DMS153 treated with DMSO at 0.1 percent for 48 hours (cell line): ENCODE data around the gene CD33.
"Not testable (repeated sequence)": the region's sequence is repeated elsewhere in the genome, so short reads cannot be mapped to it uniquely, and the experiment has no call there.

Experiments used
- DNase-seq: peaks from one replicate; lab custom pipeline; 2025; ENCODE audit not compliant: unreplicated experiment; lab: John Stamatoyannopoulos, UW

The CD33 gene

DNA sequence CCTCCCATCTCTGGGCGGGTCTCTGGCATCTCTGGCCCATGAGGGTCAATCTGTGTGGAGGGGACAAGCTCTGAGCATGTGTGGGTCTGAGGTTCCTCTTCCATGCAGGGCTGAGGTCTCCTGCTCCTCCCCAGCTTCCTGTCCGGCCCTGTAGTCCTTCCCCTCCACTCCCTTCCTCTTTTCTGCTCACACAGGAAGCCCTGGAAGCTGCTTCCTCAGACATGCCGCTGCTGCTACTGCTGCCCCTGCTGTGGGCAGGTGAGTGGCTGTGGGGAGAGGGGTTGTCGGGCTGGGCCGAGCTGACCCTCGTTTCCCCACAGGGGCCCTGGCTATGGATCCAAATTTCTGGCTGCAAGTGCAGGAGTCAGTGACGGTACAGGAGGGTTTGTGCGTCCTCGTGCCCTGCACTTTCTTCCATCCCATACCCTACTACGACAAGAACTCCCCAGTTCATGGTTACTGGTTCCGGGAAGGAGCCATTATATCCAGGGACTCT is at the start of gene CD33:
Gene CD33, plus strand, starts transcription at position 183 of the 496 bp plus-strand sequence. Its CDS starts 39 bp downstream, at position 222.
- not testable (repeated sequence) for DNase-seq

DNA sequence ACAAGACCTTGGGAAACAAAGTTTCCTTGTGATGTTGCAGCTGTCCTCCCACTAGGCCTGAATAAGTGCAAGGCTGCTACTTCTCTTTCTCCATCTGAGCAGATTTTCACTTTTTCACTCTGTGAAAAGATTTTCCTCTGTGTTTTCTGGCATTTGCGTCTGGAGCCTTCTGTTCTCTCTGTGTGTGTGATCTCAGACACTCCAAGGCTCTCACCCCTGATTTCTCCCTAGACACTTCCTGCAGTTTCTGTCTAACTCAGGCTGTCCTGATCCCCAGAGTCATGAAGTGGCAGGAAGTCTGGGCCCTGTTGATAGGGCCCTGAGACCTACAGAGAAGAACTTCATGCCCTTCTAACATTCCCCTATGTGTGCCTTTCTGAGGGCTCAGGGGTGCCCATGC is 45.6 kb upstream of the CD33 start:
- DNase-seq: no peak

DNA sequence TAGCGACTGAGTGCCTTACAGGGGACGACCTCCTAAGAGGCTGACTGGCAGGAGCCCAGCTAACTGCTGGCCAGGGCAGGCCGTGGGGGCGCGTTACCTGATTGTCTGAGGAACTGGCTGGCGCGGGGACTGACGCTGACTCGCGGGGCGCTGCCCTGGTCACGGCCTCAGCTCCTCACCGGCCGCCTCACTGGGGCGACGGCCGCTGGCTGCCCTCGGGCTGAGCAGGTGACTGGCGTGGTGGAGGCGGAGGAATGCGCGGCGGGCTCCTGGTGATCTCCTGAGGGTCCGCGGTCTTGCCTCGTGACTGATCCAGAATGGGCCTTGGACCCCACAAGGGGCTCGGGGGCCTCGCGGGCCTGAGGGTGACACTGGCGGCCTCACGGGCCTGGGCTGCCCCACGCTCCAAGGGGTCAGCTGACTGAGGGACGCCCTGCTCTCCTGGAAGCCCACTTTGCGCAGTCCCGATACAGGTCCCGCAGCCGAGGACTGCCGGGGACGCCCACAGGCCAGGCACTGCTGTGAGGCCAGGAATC is 43.4 kb upstream of the CD33 start:
- no peak for DNase-seq

DNA sequence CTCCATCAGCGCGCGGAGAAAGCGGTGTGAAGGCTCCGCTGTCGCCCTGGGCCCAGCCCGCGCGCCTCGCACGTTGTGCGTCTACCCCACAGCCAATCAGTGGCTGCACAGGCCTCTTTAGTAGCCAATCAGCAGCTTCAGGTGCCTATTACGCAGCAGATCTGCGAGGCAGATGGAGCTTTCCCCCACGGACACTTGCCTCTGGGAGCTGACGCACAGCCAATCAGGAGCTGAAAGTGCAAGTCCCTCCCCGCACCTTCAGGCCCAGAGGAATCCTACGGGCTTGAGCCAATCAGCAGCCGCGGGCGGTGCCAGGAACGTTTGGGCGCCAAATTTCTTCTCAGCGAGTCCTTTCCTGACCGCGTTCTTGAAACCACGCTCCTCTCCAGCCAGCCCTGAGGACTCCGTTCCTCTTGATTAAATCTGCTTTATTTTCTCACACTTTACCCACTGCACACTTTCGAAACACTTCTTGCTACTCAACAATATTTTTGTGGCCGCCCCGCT is 42.9 kb upstream of the CD33 start:
- no peak for DNase-seq

DNA sequence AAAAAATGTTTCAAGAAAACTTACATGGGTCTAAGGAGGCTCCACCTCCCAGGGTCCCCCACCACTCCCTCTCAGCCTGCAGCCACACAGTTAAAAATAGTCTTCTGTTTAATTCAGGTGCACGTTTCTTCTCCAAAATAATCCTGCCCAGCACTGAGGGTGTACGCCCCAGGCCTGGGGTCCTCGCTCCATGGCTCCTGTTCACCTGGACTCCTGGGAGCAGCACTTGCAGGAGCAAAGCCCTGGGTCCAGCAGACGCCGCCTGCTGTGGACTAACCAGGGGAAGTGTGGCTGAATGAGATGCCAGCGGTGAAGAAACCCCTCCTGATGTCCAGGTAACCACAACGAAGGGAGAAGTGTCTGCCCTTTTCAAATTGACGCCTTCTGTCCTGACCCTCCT is 41.3 kb upstream of the CD33 start:
- DNase-seq: no peak

DNA sequence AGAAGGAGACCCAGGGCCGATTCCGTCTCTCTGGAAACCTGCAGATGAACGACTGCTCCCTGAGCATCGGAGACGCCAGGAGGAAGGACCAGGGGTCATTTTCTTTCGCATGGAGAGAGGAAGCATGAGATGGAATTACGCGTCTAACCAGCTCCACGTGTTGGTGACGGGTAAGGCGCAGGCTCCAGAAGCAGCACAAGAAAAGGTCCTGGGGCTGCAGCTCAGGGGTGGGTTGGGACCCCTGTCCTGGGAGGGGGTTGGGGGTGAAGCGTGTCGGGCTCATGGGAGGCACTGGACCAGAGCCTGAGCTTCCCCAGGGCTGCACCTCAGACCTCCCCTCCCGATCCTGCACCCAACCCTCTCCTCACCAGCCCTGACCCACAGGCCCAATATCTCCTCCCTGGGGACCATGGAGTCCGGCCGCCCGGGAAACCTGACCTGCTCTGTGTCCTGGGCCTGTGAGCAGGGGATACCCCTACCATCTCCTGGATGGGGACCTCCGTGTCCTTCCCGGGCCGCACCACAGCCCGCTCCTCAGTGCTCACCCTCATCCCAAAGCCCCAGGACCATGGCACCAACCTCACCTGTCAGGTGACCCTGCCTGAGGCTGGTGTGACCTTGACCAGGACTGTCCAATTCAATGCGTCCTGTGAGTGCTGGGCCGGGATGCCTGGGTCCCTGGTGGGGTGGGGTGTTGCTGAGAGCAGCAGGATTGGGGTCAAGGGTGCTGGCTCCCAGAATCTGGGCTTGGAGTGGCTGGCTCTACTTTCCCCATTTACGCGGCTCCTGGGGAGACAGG is 39.6 kb upstream of the CD33 start:
- DNase-seq: no peak

DNA sequence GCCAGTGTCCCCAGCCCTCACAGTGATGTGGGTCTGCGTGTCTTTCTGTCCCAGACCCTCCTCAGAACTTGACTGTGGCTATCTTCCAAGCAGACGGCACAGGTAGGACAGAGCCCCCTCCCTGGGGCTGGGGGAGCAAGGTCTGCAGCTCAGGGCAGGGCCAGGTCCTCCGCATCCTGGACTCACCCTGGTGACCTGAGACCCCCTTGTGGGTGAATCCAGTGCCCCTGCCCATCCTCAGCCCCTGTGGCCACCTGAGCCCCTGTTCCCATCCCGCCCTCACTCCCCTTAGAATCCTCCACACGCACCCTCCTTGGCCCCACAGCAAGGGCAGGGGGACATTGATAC is 39.0 kb upstream of the CD33 start:
- no peak for DNase-seq

DNA sequence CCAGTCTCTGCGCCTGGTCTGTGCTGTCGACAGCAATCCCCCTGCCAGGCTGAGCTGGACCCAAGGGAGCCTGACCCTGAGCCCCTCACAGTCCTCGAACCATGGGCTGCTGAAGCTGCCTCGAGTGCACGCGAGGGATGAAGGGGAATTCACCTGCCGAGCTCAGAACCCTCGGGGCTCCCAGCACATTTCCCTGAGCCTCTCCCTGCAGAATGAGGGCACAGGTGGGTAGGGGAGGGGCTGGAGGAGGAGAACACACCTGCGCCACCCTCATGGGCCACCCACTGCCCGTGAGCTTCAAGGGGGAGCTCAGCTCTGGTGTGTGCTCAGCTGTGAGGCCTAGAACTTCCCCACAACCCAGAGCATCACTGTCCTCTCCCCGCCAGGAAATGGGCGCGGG is 38.6 kb upstream of the CD33 start:
- no peak for DNase-seq

DNA sequence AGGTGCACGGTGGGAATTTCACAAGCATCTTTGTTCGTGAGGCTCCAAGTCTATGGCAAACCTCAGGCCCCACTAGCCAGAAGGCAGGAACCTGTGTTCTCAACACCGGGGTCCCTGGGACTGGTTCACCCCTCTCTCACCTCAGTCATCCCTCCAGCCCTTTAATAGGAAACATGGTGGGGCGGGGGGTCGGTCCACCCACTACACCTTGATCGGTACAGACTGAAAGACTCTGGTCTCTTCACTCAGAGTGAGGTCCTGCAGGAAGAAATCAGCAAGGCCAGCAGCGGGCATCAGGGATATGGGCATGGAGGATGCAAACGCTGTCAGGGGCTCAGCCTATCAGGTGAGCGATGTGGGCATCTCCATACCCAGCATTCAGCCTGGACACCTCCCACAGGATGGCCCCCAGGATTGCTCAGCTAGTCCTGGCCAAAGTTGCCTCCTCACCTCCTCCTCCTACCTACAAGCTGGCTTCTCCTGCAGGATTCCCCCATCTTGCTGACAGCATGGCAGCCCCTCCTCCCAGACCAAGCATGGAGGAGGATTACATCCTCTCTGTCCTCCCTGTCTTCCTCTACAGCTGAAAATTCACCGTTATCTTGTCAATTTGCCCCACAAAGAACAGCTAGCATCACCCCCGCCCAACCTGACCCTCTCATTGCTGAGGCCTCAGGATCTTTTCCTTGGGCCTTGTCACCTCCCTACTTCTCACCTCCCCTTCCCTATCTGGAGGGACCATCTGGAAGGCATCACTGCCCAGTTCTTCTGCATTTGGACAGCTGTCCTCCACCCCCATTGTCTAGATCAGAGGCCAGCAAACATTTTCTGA is 37.3 kb upstream of the CD33 start:
- no peak for DNase-seq

DNA sequence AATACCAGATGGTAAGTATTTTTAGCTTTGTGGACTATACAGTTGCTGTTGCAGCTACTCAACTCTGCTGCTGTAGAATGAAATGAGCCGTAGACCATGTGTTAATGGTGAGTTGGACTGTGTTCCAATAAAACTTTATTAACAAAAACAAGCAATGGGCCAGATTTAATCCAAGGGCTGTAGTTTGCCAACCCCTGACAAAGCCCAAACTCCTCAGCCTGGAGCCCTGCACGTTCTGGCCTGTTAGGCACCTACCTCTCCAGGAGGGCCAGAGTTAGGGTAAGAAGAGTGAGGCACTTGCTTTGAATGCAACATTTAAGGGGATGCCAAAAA is 36.7 kb upstream of the CD33 start:
- DNase-seq: no peak

DNA sequence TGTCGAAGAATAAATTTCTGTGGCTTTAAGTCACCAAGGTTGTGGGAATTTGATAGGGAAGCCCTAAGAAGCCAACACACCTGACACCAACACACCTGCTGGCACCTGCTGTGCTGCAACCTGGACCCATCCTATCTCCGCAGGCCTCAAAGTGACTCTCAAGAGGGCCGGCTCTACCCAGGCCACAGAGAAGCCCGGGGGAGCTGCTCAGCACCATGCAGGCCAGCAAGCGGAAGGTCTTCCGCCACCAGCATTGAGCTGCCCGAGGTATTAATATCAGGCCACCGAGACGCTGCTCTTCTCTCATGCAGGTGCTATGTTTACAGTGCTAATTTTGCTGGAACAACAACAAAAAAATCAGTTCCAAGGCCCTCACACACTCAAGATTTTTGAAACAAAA is 32.2 kb upstream of the CD33 start:
- no peak for DNase-seq

DNA sequence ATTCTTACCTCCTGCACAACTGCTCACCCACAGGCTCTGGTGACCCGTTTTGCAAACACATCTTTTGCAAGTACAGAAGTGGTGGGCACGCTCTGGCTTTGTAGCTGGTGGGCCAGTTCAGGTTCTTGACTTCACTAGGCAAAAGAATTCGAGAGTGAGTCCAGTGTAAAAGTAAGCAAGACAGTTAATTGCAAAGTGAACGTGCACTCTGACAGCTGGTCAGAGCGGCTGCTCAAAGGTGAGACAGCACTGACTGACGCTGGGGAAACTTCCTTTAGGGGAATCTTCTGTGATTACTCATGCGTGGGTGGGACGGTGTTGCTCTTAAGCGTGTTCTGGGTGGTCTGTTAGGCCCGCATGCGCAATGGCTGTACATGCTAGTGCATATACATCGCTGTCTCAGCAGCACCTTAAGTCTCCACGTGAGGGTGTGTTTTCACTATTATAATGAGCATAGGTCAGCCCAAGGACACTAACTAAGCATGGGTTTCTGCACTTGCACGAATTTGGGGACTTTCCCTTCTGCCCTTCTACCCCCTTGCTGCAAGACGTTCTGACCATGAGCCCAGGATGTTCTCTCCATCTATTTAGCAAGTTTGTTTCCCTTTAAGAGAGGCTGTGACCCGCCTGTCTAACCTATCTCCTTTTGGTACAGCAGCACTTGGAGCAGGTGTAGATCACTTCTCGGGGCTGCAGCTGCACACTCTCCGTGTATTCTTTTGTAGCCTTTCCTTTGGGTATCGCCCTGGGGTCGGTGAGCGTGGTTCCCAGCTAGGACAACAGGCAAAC is 30.2 kb upstream of the CD33 start:
- no peak for DNase-seq

DNA sequence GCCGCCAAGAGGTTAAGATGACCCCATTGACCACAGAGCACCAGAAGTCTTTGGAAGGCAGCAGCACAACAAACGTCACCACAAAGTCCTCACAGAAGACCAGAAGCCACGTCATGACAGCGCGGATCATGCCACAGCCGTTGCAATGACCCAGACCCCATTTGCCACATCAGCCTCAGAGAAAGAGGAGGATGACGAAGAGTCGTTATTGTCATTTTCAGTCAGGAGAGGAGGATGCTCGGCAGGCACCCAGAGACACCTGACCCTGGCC is 29.6 kb upstream of the CD33 start:
- no peak for DNase-seq

DNA sequence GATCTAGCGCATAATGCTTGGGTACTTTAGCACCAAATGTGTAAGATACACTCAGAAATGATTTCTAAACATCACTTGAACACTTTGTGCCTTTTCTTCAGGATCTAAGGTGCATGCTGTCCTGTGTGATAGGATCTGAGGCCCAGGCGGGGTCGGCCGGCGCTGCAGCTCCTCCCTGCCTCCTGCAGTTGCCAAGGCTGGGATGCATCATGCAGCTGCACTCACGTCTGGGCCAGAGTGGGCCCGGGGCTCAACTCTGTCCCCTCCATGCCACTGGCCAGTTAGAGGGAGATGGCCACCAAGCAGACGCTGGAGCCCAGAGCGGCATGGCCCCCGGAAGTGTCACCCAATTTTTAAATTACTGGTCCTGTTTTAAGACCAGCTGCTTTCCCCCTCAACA is 29.3 kb upstream of the CD33 start:
- DNase-seq: no peak

DNA sequence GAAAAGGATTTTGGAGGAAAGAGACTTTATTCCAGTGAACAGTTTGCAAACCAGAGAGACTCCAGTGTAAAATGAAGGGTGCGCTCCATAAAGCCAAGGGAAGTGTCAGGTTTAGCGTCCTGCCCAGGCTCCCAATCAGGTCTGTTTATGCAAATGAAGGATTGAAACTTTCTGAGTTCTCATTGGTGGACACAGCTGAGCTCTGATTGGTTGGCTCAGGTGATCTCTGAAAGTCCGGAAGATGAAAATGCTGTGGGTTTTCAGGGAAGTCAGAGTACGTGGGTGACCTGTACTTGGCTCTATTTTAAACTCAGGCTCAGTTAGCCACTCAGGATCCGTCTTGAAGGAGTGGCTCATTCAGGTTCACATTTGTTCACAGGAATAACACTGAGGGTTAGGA is 28.7 kb upstream of the CD33 start:
- no peak for DNase-seq

DNA sequence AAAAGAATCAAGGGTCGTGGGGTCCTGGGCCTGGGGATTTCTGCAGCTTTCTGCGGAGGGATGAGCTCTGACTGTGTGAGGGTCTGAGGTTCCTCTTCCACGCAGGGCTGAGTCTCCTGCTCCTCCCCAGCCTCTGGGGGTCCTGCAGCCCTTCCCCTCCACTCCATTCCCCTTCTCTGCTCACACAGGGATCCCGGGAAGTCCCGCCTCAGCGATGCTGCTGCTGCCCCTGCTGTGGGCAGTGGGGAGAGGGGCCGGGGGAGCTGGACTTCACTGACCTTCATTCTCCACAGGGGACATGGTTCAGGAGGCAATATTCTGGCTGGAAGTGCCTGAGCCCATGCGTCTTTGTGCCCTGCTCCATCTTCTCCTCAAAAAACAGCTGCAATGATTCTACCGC is 26.2 kb upstream of the CD33 start:
- no peak for DNase-seq

DNA sequence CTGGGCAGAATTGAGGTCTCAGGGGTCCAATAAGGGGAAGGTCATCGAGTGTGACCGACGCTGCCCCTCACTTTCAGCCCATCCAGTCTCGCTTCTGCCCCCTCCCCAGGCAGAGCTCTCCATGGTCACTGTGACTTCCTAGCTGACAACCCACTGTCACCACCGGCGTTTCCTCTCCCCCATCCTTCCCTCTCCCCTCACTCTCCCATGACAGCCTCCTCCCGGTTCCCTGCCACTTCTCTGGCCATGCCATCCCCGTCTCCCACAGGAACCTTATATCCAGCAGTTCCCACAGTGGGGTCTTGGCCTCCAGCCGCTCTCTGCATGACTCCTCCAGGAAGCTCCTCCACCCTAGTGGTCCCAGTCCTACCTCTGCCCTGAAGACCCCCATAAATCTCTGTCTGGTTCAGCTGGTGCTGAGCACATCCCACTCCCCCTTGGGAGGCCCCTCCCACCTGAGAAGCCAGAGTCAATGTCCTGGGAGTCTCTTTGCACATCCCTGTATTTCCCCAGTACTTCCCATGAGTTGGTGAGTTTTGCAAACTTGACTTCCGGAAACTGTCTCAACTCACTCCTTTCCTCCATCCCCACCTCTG is 24.7 kb upstream of the CD33 start:
- DNase-seq: no peak

DNA sequence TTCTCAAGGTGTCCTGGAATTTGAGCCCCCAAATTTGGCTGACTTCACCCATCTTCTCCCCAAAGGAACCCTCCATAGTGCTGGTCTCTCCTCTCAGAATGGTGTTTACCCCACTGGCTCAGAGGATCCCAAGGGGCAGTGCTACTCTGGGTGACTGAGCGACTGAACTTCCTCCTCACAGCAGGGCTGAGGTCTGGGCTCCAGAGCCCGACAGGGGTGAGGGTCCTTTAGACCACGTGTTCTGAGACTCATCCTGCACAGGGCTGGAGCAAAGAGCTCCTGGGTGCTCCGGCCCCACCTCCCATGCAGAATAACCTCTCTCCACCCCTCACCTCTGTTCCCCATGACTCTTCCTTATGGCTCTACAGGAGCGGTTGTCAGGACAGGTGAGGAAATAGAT is 23.2 kb upstream of the CD33 start:
- no peak for DNase-seq

DNA sequence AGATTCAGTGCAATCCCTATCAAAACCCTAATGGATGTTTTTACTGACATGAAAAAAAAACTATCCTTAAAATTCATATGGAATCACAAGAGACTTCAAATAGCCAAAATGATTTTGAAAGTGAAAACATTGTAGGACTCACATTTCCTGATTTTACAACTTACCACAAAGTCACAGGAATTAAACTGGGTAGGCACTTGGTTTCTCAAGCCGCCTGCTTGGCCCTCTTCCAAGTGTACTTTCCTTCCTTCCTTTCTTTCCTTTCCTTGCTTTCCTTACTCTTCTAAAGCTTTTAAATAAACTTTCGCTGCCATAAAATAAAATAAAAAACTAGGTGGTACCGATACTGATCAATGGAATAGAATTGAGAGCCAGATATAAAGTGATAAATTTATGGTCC is 21.0 kb upstream of the CD33 start:
- DNase-seq: no peak

DNA sequence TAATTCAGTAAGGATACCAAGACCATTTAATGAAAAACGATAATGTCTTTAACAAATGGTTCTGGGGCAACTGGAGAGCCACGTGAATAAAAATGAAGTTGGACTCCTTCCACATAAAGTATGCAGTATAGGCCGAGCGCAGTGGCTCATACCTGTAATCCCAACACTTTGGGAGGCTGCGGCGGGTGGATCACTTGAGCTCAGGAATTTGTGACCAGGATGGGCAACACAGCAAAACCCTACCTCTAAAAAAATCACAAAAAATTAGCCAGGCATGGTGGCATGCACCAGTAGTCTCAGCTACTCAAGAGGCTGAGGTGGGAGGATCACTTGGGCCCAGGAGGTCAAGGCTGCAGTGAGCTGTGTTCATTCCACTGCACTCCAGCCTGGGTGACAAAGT is 20.6 kb upstream of the CD33 start:
- DNase-seq: no peak

DNA sequence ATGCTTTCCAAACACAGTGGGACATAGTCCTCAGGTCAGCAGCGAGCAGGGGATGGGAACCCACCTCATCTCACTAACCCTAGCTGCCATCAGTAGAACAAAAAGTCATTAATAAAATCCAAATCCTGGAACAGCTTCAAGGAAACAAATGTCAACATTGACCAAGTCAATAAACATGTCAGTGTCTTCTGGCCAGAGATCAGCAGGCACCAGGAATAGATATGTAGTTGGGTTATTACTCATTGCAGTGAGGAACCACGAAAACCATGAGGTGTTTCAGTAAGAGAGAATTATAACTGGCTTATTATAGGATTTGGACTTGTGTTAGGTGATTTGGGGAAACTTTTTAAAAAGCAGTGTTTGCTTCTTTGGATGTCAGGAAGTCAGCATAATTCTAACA is 17.1 kb upstream of the CD33 start:
- no peak for DNase-seq
